DMS79 (cell line): ENCODE measurements around the gene MPDZ.

Experiments
- DNase-seq: peaks from one replicate; lab custom pipeline; 2025; lab: John Stamatoyannopoulos, UW

The MPDZ gene

GRCh38 chr9:13078164-13078563, 201.3 kb downstream of the MPDZ start:
- DNase-seq: no peak

GRCh38 chr9:13076616-13077015, 202.9 kb downstream of the MPDZ start:
- DNase-seq: no peak

GRCh38 chr9:13071921-13072320, 207.6 kb downstream of the MPDZ start:
- DNase-seq: no peak

GRCh38 chr9:13070612-13071595, 208.6 kb downstream of the MPDZ start:
- DNase-seq: no peak

GRCh38 chr9:13069498-13069897, 210.0 kb downstream of the MPDZ start:
- DNase-seq: no peak

- no peak for DNase-seq
Measured at GRCh38 chr9:13064676-13065075, 214.8 kb downstream of the MPDZ start.

GRCh38 chr9:13063880-13064459, 215.5 kb downstream of the MPDZ start:
- no peak for DNase-seq

- no peak for DNase-seq
Measured at GRCh38 chr9:13061390-13061789, 218.1 kb downstream of the MPDZ start.
